Natural killer cell treated with Interleukin-12 subunit alpha and Interleukin-12 subunit beta and Interleukin-15 and Interleukin-18, amount 100 ng/mL, for 72 hours (primary cell): Measurements from ENCODE around the gene SLC9A9. TPM values are rescaled to one million over a fixed set of nuclear protein-coding genes. Genes with fewer than 3 reads are reported as not detected.
A peak's percentile ranks its signal among the peaks of the same experiment; 100 is the strongest.
"Not testable (repeated sequence)": the region's sequence is repeated elsewhere in the genome, so short reads cannot be mapped to it uniquely, and the experiment has no call there.

Experiments used
- ATAC-seq, 2 donors: fragments of 150-1000 bp; cut with Tn5 transposase in 1 of 2; sonication (Bioruptor Pico), chemical (Tn5 transposase) in 1 of 2; 2 replicates each; pipeline ENCODE4 v1.10.0; 2021
- DNase-seq: peaks from one replicate; pipeline ENCODE4 v3.0.0; 2022; ENCODE audit warnings: low spot score
- H3K27ac Mint-ChIP-seq, 2 donors: 1 replicate in 1 of 2; 2 replicates in 1 of 2; pipeline ENCODE4 v1.8.0; 2022; ENCODE audit warnings: mixed read lengths in 2 of 2, mild to moderate bottlenecking in 1 of 2, moderate library complexity in 1 of 2
- H3K27me3 Mint-ChIP-seq, 2 donors: 1 replicate in 1 of 2; 2 replicates in 1 of 2; pipeline ENCODE4 v1.8.0; 2022; ENCODE audit warnings: mixed read lengths in 2 of 2
- H3K36me3 Mint-ChIP-seq: one replicate; pipeline ENCODE4 v1.8.0; 2022; ENCODE audit warnings: mixed read lengths
- H3K4me1 Mint-ChIP-seq, 2 donors: 1 replicate in 1 of 2; 2 replicates in 1 of 2; pipeline ENCODE4 v1.8.0; 2022; ENCODE audit warnings: low read depth in 2 of 2, mixed read lengths in 2 of 2, mild to moderate bottlenecking in 1 of 2
- H3K4me3 Mint-ChIP-seq: one replicate; pipeline ENCODE4 v1.8.0; 2022; ENCODE audit warnings: mixed read lengths
- H3K9me3 Mint-ChIP-seq: 2 replicates; pipeline ENCODE4 v1.8.0; 2022; ENCODE audit warnings: mixed read lengths
- total RNA-seq, 2 donors: library from RNA; stranded (reverse); gene quantifications; one replicate each; pipeline ENCODE4 v1.2.3, GENCODE V29; 2022

The SLC9A9 gene
- total RNA-seq, 2 donors from 2014 or later: 11.0 to 11.9 TPM

DNA sequence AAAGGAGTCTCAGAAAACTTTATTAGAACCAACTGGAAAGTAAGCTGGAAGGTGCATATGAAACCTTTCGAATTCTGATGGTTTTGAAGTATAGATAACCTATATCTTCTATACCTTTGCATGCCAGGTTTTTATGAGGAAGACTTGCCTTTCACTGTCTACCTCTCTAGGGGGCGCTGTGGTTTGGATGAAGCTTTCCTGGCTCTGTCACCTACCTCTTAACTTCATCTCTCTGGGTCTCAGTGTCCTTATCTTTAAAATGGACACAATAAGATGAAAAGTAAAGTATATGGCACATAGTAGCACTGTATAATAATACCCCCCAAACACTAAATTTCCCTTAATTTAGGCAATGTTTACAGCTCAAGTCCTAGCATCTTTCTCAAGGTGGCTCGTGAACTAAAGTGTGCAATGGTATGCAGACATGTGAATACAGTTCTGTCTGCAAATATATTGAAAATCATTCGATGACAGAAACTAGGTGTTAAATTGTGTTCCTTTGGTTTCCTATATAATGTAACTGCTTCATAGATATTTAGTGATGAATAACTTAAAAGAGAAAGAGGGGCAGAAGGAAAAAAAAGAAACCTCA, 414.4 kb downstream of the SLC9A9 start:
- Mint-ChIP-seq H3K4me1 (peaks cover 12 to 14% of the 10 kb centered on the region in 2 donors), H3K27ac (no peak overlapping the region), H3K36me3 (no peaks in the 10 kb centered on the region), H3K4me3 (no peak overlapping the region), H3K27me3 (no peaks in the 10 kb centered on the region), H3K9me3 (no peaks in the 10 kb centered on the region)
- ATAC-seq (no peak), DNase-seq (no peak)

DNA sequence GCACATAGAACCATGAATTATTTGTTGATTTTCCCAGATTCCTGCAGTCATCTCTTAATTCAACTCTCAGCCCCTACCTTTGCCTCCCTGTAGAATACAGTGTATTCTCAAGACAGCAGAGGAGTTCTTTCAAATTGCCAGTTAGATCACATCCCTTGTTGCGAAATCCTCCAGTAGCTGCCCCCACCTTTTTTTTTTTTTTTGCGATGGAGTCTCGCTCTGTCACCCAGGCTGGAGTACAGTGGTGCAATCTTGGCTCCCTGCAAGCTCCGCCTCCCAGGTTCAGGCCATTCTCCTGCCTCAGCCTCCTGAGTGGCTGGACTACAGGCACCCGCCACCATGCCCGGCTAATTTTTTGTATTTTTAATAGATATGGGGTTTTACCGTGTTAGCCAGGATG, 417.0 kb downstream of the SLC9A9 start:
- H3K27ac Mint-ChIP-seq: peak overlapping the region in 1 of 2 donors; percentile 38
- H3K36me3 Mint-ChIP-seq, H3K27me3 Mint-ChIP-seq, H3K4me3 Mint-ChIP-seq, H3K9me3 Mint-ChIP-seq: not testable (repeated sequence)
- H3K4me1 Mint-ChIP-seq: peaks cover 12 to 18% of the 10 kb centered on the region in 2 donors
- DNase-seq (peak; percentile 66), ATAC-seq (peak in 1 of 2 donors; percentile 79)

- H3K27ac Mint-ChIP-seq: peak overlapping the region in 1 of 2 donors; percentile 38
- DNase-seq (no peak), ATAC-seq (no peak)
- H3K36me3 Mint-ChIP-seq: no peaks in the 10 kb centered on the region
- H3K4me3 Mint-ChIP-seq: no peak overlapping the region
- peaks cover 12 to 18% of the 10 kb centered on the region in 2 donors for H3K4me1 Mint-ChIP-seq
- H3K9me3 Mint-ChIP-seq: no peaks in the 10 kb centered on the region
- no peaks in the 10 kb centered on the region for H3K27me3 Mint-ChIP-seq
Observed at GRCh38 chr3:143430568-143430967, 417.7 kb downstream of the SLC9A9 start.

GRCh38 chr3:143429628-143430514, 418.4 kb downstream of the SLC9A9 start:
- DNase-seq: no peak
- Mint-ChIP-seq H3K4me1 (peaks cover 12 to 18% of the 10 kb centered on the region in 2 donors), H3K36me3 (no peaks in the 10 kb centered on the region), H3K4me3 (no peak overlapping the region), H3K27me3 (no peaks in the 10 kb centered on the region), H3K9me3 (no peaks in the 10 kb centered on the region), H3K27ac (no peak overlapping the region)
- no peak for ATAC-seq

DNA sequence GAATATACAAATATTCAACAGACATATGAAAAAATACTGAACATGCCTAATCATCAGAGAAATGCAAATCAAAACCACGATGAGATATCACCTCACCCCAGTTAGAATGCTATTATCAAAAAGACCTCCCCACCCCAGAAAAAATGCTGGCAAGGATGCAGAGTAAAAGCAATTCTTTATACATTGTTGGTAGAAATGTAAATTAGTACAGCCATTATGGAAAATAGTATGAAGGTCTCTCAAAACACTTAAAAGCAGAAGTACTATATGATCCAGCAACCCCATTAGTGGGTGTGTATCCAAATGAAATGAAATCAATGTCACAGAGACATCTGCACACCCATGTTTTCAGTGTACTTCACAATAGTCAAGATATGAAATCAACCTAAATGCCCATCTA, 420.0 kb downstream of the SLC9A9 start:
- Mint-ChIP-seq H3K4me3 (no peak overlapping the region), H3K27me3 (no peaks in the 10 kb centered on the region)

DNA sequence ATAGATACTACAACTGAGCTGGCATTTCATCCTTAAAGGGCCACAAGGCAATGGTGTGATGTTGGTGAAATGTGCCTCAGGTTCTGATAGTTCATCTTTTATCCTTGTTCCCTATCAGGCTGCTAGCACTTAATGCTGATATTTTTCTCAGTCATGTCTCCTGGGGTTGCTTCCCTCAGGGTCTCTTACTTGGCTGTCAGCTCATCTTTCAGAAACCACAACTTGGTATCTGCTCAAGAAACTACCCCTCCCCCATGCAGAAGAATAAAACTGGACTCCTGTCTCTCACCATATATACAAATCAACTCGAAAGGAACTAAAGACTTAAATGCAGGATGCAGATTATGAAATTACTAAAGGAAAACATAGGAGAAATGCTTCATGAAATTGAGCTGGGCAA, 420.6 kb downstream of the SLC9A9 start:
- Mint-ChIP-seq H3K36me3 (no peaks in the 10 kb centered on the region), H3K4me1 (peaks cover 24 to 26% of the 10 kb centered on the region in 2 donors), H3K27ac (no peak overlapping the region), H3K4me3 (no peak overlapping the region), H3K27me3 (no peaks in the 10 kb centered on the region), H3K9me3 (no peaks in the 10 kb centered on the region)
- ATAC-seq: no peak
- DNase-seq: no peak

More for the DNA sequence above, 420.0 kb downstream of the SLC9A9 start:
- no peak overlapping the region for H3K27ac Mint-ChIP-seq
- H3K4me1 Mint-ChIP-seq: peaks cover 24 to 26% of the 10 kb centered on the region in 2 donors
- DNase-seq (no peak), ATAC-seq (no peak)
- H3K36me3 Mint-ChIP-seq: no peaks in the 10 kb centered on the region
- H3K9me3 Mint-ChIP-seq: no peaks in the 10 kb centered on the region

DNA sequence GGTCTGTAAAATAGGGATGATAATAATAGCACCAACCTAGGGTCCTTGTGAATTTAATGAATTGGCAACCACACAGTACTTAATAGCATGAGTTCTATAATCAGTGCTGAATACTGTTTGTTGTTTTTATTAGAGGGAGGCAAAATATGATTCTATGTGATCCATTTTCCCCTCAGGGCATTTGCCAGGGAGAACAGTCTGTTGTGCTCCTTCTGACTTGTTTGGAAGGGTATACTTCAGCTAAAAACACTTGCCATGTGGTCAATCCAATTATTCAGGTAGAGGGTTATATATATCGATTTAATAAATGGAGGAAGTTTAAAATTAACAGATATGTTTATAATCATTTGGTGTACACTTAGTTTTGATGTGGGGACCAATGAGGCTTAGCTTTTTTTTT, 423.4 kb downstream of the SLC9A9 start:
- H3K4me1 Mint-ChIP-seq: peaks cover 11 to 14% of the 10 kb centered on the region in 2 donors
- no peaks in the 10 kb centered on the region for H3K36me3 Mint-ChIP-seq
- ATAC-seq: no peak
- H3K27me3 Mint-ChIP-seq: no peaks in the 10 kb centered on the region
- peak overlapping the region in 1 of 2 donors; percentile 65 for H3K27ac Mint-ChIP-seq
- no peaks in the 10 kb centered on the region for H3K9me3 Mint-ChIP-seq
- H3K4me3 Mint-ChIP-seq: peak overlapping the region; percentile 15
- DNase-seq: no peak

GRCh38 chr3:143421556-143421955, 426.7 kb downstream of the SLC9A9 start:
- Mint-ChIP-seq H3K27me3 (no peaks in the 10 kb centered on the region), H3K27ac (no peak overlapping the region), H3K4me3 (no peak overlapping the region), H3K4me1 (peaks cover 8 to 18% of the 10 kb centered on the region in 2 donors), H3K36me3 (peaks cover 4% of the 10 kb centered on the region), H3K9me3 (no peaks in the 10 kb centered on the region)
- ATAC-seq (no peak), DNase-seq (no peak)

DNA sequence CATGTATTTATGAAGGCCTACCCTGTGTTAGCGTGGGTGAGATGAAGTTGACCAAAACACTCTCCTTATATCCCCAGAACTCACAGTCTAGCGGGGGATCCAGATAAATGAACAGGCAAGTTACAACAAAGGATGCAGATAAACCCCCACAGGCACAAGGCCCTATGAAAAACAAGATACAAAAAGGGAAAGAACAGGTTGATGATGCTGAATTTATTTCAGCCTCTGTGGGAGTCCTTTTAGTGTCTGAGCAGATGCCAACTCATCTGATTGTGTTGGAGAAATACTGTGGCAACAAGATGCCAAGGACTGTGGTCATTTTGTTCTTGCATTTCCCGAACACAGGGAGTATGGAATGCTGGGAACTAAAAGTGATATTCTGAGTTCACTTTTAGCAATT, 428.7 kb downstream of the SLC9A9 start:
- Mint-ChIP-seq H3K36me3 (peaks cover 4% of the 10 kb centered on the region), H3K4me1 (peaks cover 15 to 30% of the 10 kb centered on the region in 2 donors), H3K4me3 (no peak overlapping the region), H3K27ac (no peak overlapping the region), H3K27me3 (no peaks in the 10 kb centered on the region), H3K9me3 (no peaks in the 10 kb centered on the region)
- ATAC-seq: no peak
- DNase-seq: no peak

- Mint-ChIP-seq H3K36me3 (peaks cover 4% of the 10 kb centered on the region), H3K27me3 (no peaks in the 10 kb centered on the region), H3K27ac (no peak overlapping the region), H3K4me3 (no peak overlapping the region), H3K4me1 (peaks cover 11 to 25% of the 10 kb centered on the region in 2 donors), H3K9me3 (no peaks in the 10 kb centered on the region)
- DNase-seq (no peak), ATAC-seq (no peak)
Observed at GRCh38 chr3:143418391-143418790, 429.9 kb downstream of the SLC9A9 start.

DNA sequence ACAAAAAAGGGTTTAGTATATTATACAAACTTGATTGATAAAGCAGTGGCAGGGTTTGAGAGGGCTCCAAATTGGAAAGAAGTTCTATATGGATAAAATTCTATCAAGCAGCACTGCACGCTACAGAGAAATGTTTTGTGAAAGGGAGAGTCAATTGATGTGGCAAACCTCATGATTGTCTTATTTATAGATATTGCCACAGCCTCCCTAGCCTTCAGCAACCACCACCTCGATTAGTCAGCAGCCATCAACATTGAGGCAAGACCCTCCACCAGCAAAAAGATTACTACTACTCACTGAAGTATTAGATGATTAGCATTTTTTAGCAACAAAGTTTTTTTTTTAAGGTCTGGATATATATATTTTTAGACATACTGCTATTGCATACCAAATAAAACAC, 432.0 kb downstream of the SLC9A9 start:
- H3K4me3 Mint-ChIP-seq: no peak overlapping the region
- DNase-seq (no peak), ATAC-seq (no peak)
- peaks cover 4% of the 10 kb centered on the region for H3K36me3 Mint-ChIP-seq
- H3K4me1 Mint-ChIP-seq: peaks cover 16 to 25% of the 10 kb centered on the region in 2 donors
- H3K9me3 Mint-ChIP-seq: no peaks in the 10 kb centered on the region
- H3K27me3 Mint-ChIP-seq: no peaks in the 10 kb centered on the region
- H3K27ac Mint-ChIP-seq: no peak overlapping the region

DNA sequence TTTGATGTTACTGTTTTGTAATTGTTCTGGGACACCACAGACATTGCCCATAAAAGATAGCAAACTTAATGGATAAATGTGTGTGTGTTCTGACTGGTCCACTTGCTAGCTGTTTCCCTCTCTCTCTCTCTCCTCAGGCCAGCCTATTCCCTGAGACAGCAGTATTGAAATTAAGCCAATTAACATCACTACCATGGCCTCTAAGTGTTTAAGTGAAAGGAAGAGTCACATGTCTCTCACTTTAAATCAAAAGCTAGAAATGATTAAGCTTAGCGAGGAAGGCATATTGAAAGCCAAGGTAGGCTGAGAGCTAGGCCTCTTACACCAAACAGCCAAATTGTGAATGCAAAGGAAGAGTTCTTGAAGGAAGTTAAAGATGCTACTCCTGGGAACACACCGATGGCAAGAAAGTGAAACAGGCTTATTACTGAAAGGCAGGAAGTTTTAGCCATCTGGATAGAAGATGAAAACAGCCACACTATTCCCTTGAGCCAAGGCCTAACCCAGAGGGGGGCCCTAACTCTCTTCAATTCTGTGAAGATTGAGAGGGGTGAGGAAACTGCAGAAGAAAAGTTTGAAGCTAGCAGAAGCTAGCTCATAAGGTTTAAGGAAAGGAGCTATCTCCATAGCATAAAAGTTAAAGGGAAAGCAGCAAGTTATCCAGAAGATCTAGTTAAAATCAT, 433.6 kb downstream of the SLC9A9 start:
- peak overlapping the region in 1 of 2 donors; percentile 6 for H3K27ac Mint-ChIP-seq
- H3K27me3 Mint-ChIP-seq: no peaks in the 10 kb centered on the region
- ATAC-seq (peak in 1 of 2 donors; percentile 61), DNase-seq (no peak)
- peaks cover 4% of the 10 kb centered on the region for H3K36me3 Mint-ChIP-seq
- no peak overlapping the region for H3K4me3 Mint-ChIP-seq
- H3K4me1 Mint-ChIP-seq: peaks cover 16 to 30% of the 10 kb centered on the region in 2 donors
- H3K9me3 Mint-ChIP-seq: no peaks in the 10 kb centered on the region

DNA sequence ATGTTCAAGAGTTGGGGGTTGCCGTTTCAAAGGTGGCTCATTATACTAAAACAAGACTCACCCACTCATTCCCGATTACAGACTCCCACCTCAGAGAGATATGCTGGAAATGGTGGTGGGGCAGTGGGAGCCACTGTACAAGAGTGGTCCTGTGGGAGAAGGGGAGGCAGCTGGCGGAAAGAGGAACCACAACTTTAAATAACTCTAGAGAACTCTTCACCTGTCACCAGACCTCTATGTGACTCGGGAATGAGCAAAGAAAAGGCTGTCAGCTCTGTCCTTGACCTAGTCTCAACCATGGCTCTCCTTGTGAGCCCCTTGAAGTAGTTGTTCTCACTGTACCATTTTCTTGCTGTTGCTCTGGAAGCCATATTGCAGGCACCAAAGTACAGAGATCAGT, 434.9 kb downstream of the SLC9A9 start:
- Mint-ChIP-seq H3K27ac (no peak overlapping the region), H3K9me3 (no peaks in the 10 kb centered on the region), H3K4me1 (peaks cover 16 to 30% of the 10 kb centered on the region in 2 donors), H3K4me3 (no peak overlapping the region), H3K27me3 (no peaks in the 10 kb centered on the region), H3K36me3 (peaks cover 4% of the 10 kb centered on the region)
- DNase-seq (no peak), ATAC-seq (no peak)

DNA sequence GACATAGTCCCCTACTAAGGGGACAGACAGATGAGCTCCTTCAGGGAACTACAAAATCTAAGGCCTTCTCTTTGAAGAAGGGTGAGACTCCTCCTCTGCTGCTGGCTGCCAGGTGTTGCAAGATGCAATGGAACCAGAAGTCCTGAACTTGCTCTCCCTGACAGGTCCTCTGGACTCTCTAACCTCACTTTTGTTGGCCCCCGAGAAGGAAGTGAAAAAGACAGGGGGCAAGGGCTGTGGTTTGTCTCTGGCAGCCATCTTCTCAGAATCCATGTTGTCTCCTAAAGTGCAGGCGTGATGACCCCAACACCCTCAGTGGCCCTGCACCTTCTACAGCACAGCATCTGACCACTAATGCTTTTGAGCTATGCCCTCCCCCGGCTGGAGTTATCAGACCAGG, 436.2 kb downstream of the SLC9A9 start:
- no peak for ATAC-seq
- DNase-seq: no peak
- Mint-ChIP-seq H3K36me3 (peaks cover 4% of the 10 kb centered on the region), H3K27ac (no peak overlapping the region), H3K4me3 (no peak overlapping the region), H3K27me3 (no peaks in the 10 kb centered on the region), H3K9me3 (no peaks in the 10 kb centered on the region), H3K4me1 (peaks cover 16 to 30% of the 10 kb centered on the region in 2 donors)
